ENCODE data around the gene STK39. TPM values are rescaled to one million over a fixed set of nuclear protein-coding genes. Genes with fewer than 3 reads are reported as not detected.

The STK39 gene
- total and polyA plus RNA-seq, 2 of the 4 experiments (the other 2 are of a cell fraction), result 11.8 to 16.4 TPM

- H2BK20ac ChIP-seq (ENCODE audit: low read depth, low read length), result no peak overlapping the region
- H2BK5ac ChIP-seq (ENCODE audit: low read depth, low read length, poor library complexity, severe bottlenecking), result no peak overlapping the region
- H3K9ac ChIP-seq (ENCODE audit: low read depth, low read length), result no peak overlapping the region
- dilution Hi-C loops (cut with HindIII; ENCODE audit: low sequenced_read_pairs, unreplicated experiment), result no loop called here
- no peak overlapping the region for H2AK9ac ChIP-seq (replicated peaks; ENCODE audit: low read depth, low read length, poor library complexity)
- H3K4me1 ChIP-seq (ENCODE audit: control insufficient read depth, insufficient read depth, low read length), result peaks cover 13% of the 10 kb centered on the region
- ChIA-PET CTCF (interaction anchor here (1.0 kb wide), 1 partner anchor 8 kb away, joined by 4 read pairs; no protein-coding TSS in a partner anchor), POLR2A (ENCODE audit: unreplicated experiment) (no interaction called here)
- no peaks in the 10 kb centered on the region for H3K27me3 ChIP-seq (ENCODE audit: control insufficient read depth, insufficient read depth, low read length)
- H3K18ac ChIP-seq (ENCODE audit: low read depth, low read length), result no peak overlapping the region
- no peak overlapping the region for H3K27ac ChIP-seq (ENCODE audit: insufficient read depth, low read length)
- DNase-seq (no peak), ATAC-seq (ENCODE audit: low read depth) (no peak)
- in situ Hi-C loops (cut with MboI; ENCODE audit: low sequenced_read_pairs), result no loop called here
- no peak overlapping the region for H3K4me3 ChIP-seq (ENCODE audit: insufficient read depth, low read depth, low read length)
- H3K56ac ChIP-seq (ENCODE audit: extremely low read depth, insufficient read depth, low read length), result no peak overlapping the region
- intact Hi-C loops (cut with micrococcal nuclease), result no loop called here
- no peak overlapping the region for H4K8ac ChIP-seq (ENCODE audit: low read depth in 2 of 2, low read length in 2 of 2)
- no peak overlapping the region for H2AFZ ChIP-seq (replicated peaks; ENCODE audit: low read length, poor library complexity)
- no peak for TF ChIP-seq CTCF (conservative IDR thresholded peaks at IDR 0.05; ENCODE audit: low read depth, low read length)
- no peak for TF ChIP-seq POLR2A (IDR thresholded peaks at IDR 0.05; ENCODE audit: low read depth, low read length)
- TF ChIP-seq, protein P1, sequence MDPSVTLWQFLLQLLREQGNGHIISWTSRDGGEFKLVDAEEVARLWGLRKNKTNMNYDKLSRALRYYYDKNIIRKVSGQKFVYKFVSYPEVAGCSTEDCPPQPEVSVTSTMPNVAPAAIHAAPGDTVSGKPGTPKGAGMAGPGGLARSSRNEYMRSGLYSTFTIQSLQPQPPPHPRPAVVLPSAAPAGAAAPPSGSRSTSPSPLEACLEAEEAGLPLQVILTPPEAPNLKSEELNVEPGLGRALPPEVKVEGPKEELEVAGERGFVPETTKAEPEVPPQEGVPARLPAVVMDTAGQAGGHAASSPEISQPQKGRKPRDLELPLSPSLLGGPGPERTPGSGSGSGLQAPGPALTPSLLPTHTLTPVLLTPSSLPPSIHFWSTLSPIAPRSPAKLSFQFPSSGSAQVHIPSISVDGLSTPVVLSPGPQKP (IDR thresholded peaks at IDR 0.05; ENCODE audit: borderline replicate concordance, low read depth, low read length), result no peak
- no peak for TF ChIP-seq BHLHE40 (IDR thresholded peaks at IDR 0.05; ENCODE audit: low read depth, low read length)
- TF ChIP-seq NFE2L2 (IDR thresholded peaks at IDR 0.05; ENCODE audit: low read depth, low read length), result no peak
- TF ChIP-seq MXI1 (IDR thresholded peaks at IDR 0.05; ENCODE audit: borderline replicate concordance, low read depth, low read length), result no peak
- no peak for TF ChIP-seq MAFK (IDR thresholded peaks at IDR 0.05; ENCODE audit: low read depth, low read length)
- no peak for TF ChIP-seq CHD1 (IDR thresholded peaks at IDR 0.05; ENCODE audit: low read depth, low read length)
- no peak for TF ChIP-seq SMC3 (IDR thresholded peaks at IDR 0.05; ENCODE audit: low read depth, low read length)
- no peak for TF ChIP-seq RCOR1 (IDR thresholded peaks at IDR 0.05; ENCODE audit: insufficient replicate concordance, low read length)
- no peaks in the 10 kb centered on the region for H3K9me3 ChIP-seq (ENCODE audit: control insufficient read depth, insufficient read depth, low read length)
- peaks cover 7 to 13% of the 10 kb centered on the region in 2 experiments for H3K79me1 ChIP-seq (ENCODE audit: low read depth in 1 of 2, low read length in 2 of 2)
- no peak overlapping the region for H3K23ac ChIP-seq (ENCODE audit: low read depth, low read length)
- H2AK5ac ChIP-seq (ENCODE audit: low read depth, low read length), result no peak overlapping the region
- no CpG with 5 or more reads among the region's 4 CpGs for WGBS, 2 experiments (ENCODE audit: extremely low coverage in 2 of 2, insufficient read length in 1 of 2)
- no peak overlapping the region for H4K91ac ChIP-seq (ENCODE audit: insufficient read depth, low read depth, low read length)
- no peak overlapping the region for H3K4me2 ChIP-seq (ENCODE audit: low read depth, low read length)
- H4K20me1 ChIP-seq (ENCODE audit: insufficient read depth, low read length), result no peaks in the 10 kb centered on the region
- no peak overlapping the region for H3K4ac ChIP-seq (ENCODE audit: low read depth, low read length)
- BruUV-seq (replicated peaks), result no TSS peak
- no peak overlapping the region for H2BK120ac ChIP-seq (ENCODE audit: low read depth, low read length)
- no peak overlapping the region for H3K14ac ChIP-seq (replicated peaks; ENCODE audit: low read depth, low read length)
- no peak overlapping the region for H2BK15ac ChIP-seq (ENCODE audit: low read depth, low read length)
- no peak overlapping the region for H4K5ac ChIP-seq (ENCODE audit: low read depth, low read length)
- H3K36me3 ChIP-seq (ENCODE audit: control insufficient read depth, insufficient read depth, low read length), result peaks cover 4% of the 10 kb centered on the region
- H3K9me1 ChIP-seq (ENCODE audit: insufficient read depth, low read length), result peaks cover 7% of the 10 kb centered on the region
These were observed 267.0 kb downstream of the STK39 start for GRCh38 chr2:167980439-167980838.
